ENCODE data around the gene MICOS13. TPM values are rescaled to one million over a fixed set of nuclear protein-coding genes. Genes with fewer than 3 reads are reported as not detected.
"Not testable (repeated sequence)": the region's sequence is repeated elsewhere in the genome, so short reads cannot be mapped to it uniquely, and the experiment has no call there.

Gene MICOS13
- 62.1 and 64.9 TPM in 2 replicates for total RNA-seq

- DNase-seq (ENCODE audit: extremely low read depth, low read depth, low spot score): peak; percentile 86
These were observed at the start of gene MICOS13, which contains the start of gene HSD11B1L for GRCh38 chr19:5680437-5681368. Gene MICOS13, minus strand, starts transcription at chr19:5680516. Its CDS starts 30 bp downstream, at chr19:5680486. Gene HSD11B1L, plus strand, starts transcription at chr19:5681027. Its CDS starts 3,806 bp downstream, at chr19:5684833.

GRCh38 chr19:5727453-5728050 lies 47.2 kb upstream of the MICOS13 start:
- no peak for DNase-seq (ENCODE audit: extremely low read depth, low read depth, low spot score)

GRCh38 chr19:5719961-5720790 lies 39.9 kb upstream of the MICOS13 start, which contains the start of the genes CATSPERD and LONP1:
Gene CATSPERD, plus strand, starts transcription at chr19:5720637. Its CDS starts 101 bp downstream, at chr19:5720738.
Gene LONP1, minus strand, starts transcription at chr19:5720146. Its CDS starts 14 bp downstream, at chr19:5720132.
- DNase-seq (ENCODE audit: extremely low read depth, low read depth, low spot score): peak; percentile 91

GRCh38 chr19:5719274-5719960 lies 39.1 kb upstream of the MICOS13 start:
- DNase-seq (ENCODE audit: extremely low read depth, low read depth, low spot score): no peak

GRCh38 chr19:5718579-5719273 lies 38.4 kb upstream of the MICOS13 start:
- DNase-seq (ENCODE audit: extremely low read depth, low read depth, low spot score): peak; percentile 14

GRCh38 chr19:5718037-5718578 lies 37.8 kb upstream of the MICOS13 start:
- DNase-seq (ENCODE audit: extremely low read depth, low read depth, low spot score): no peak

GRCh38 chr19:5717215-5717935 lies 37.1 kb upstream of the MICOS13 start:
- no peak for DNase-seq (ENCODE audit: extremely low read depth, low read depth, low spot score)

GRCh38 chr19:5714816-5715215 lies 34.5 kb upstream of the MICOS13 start:
- no peak for DNase-seq (ENCODE audit: extremely low read depth, low read depth, low spot score)

GRCh38 chr19:5713228-5713627 lies 32.9 kb upstream of the MICOS13 start:
- DNase-seq (ENCODE audit: extremely low read depth, low read depth, low spot score): no peak

- DNase-seq (ENCODE audit: extremely low read depth, low read depth, low spot score): no peak
These were observed 31.4 kb upstream of the MICOS13 start for GRCh38 chr19:5711713-5712161.

- no peak for DNase-seq (ENCODE audit: extremely low read depth, low read depth, low spot score)
These were observed 30.7 kb upstream of the MICOS13 start for GRCh38 chr19:5711025-5711424.

GRCh38 chr19:5707576-5708575 lies 27.6 kb upstream of the MICOS13 start:
- DNase-seq (ENCODE audit: extremely low read depth, low read depth, low spot score): no peak

GRCh38 chr19:5706876-5707573 lies 26.7 kb upstream of the MICOS13 start:
- DNase-seq (ENCODE audit: extremely low read depth, low read depth, low spot score): no peak

GRCh38 chr19:5705552-5705951 lies 25.2 kb upstream of the MICOS13 start:
- DNase-seq (ENCODE audit: extremely low read depth, low read depth, low spot score): no peak

GRCh38 chr19:5703819-5704818 lies 23.8 kb upstream of the MICOS13 start:
- DNase-seq (ENCODE audit: extremely low read depth, low read depth, low spot score): no peak

- not testable (repeated sequence) for DNase-seq (ENCODE audit: extremely low read depth, low read depth, low spot score)
These were observed 21.7 kb upstream of the MICOS13 start for GRCh38 chr19:5702053-5702410.
